ENCODE data around the gene CHEK1.

CHEK1 gene

GRCh38 chr11:125626288-125626950 is 1.5 kb downstream of the CHEK1 start:
- no peak for FAIRE-seq

- no peak for FAIRE-seq
Observed at GRCh38 chr11:125627236-125627910, 2.4 kb downstream of the CHEK1 start.

- no peak for FAIRE-seq
Observed at GRCh38 chr11:125637840-125638239, 12.9 kb downstream of the CHEK1 start.

GRCh38 chr11:125638315-125638714 is 13.4 kb downstream of the CHEK1 start:
- no peak for FAIRE-seq

GRCh38 chr11:125645871-125646270 is 20.9 kb downstream of the CHEK1 start:
- FAIRE-seq = no peak

GRCh38 chr11:125649465-125650166 is 24.7 kb downstream of the CHEK1 start:
- FAIRE-seq = no peak

GRCh38 chr11:125662689-125663088 is 37.7 kb downstream of the CHEK1 start:
- FAIRE-seq = no peak

- FAIRE-seq = no peak
Observed at GRCh38 chr11:125663910-125664309, 38.9 kb downstream of the CHEK1 start.

- no peak for FAIRE-seq
Observed at GRCh38 chr11:125667151-125667550, 42.2 kb downstream of the CHEK1 start.

GRCh38 chr11:125670172-125670571 is 45.2 kb downstream of the CHEK1 start:
- FAIRE-seq = no peak

- no peak for FAIRE-seq
Observed at GRCh38 chr11:125671561-125671960, 46.6 kb downstream of the CHEK1 start.

GRCh38 chr11:125674210-125674609 is 49.2 kb downstream of the CHEK1 start:
- FAIRE-seq = no peak

- FAIRE-seq = no peak
Observed at GRCh38 chr11:125675196-125675595, 50.2 kb downstream of the CHEK1 start.

- no peak for FAIRE-seq
Observed at GRCh38 chr11:125679397-125679796, 54.4 kb downstream of the CHEK1 start.

- FAIRE-seq = no peak
Observed at GRCh38 chr11:125679837-125680236, 54.9 kb downstream of the CHEK1 start.

GRCh38 chr11:125680747-125681146 is 55.8 kb downstream of the CHEK1 start, which contains the start of gene ACRV1:
Gene ACRV1, minus strand, starts transcription at chr11:125680847. Its CDS starts 67 bp downstream, at chr11:125680780.
- FAIRE-seq = no peak

GRCh38 chr11:125685228-125685627 is 60.3 kb downstream of the CHEK1 start:
- no peak for FAIRE-seq

GRCh38 chr11:125688066-125688465 is 63.1 kb downstream of the CHEK1 start:
- FAIRE-seq = no peak

- no peak for FAIRE-seq
Observed at GRCh38 chr11:125688632-125689031, 63.7 kb downstream of the CHEK1 start.

GRCh38 chr11:125689274-125689859 is 64.4 kb downstream of the CHEK1 start:
- no peak for FAIRE-seq

- FAIRE-seq = no peak
Observed at GRCh38 chr11:125690006-125690405, 65.0 kb downstream of the CHEK1 start.

- no peak for FAIRE-seq
Observed at GRCh38 chr11:125692887-125693286, 67.9 kb downstream of the CHEK1 start.

- no peak for FAIRE-seq
Observed at GRCh38 chr11:125694951-125695350, 70.0 kb downstream of the CHEK1 start.
